Hepatocyte (in vitro differentiated cells): ENCODE results near the gene MACROD2. TPM values are rescaled to one million over a fixed set of nuclear protein-coding genes. Genes with fewer than 3 reads are reported as not detected.
A peak's percentile ranks its signal among the peaks of the same experiment; 100 is the strongest.

Experiments
- DNase-seq: peaks from one replicate; pipeline ENCODE4 v3.0.0-alpha.2; 2016; ENCODE audit warnings: low spot score
- H2AFZ ChIP-seq: fragments of 200-600 bp; sonication (generic); 2 replicates; pipeline ENCODE4 v1.6.0; 2016; ENCODE audit warnings: antibody characterized with exemption, mild to moderate bottlenecking
- H3K27ac ChIP-seq: fragments of 200-600 bp; sonication (generic); 2 replicates; pipeline ENCODE4 v1.5.1; 2016; ENCODE audit warnings: mild to moderate bottlenecking
- H3K27me3 ChIP-seq: fragments of 200-600 bp; sonication (generic); 2 replicates; pipeline ENCODE4 v1.6.1; 2016
- H3K36me3 ChIP-seq: fragments of 200-600 bp; sonication (generic); replicated peaks from 2 replicates; pipeline ENCODE4 v1.5.1; 2016; ENCODE audit warnings: low read depth; ENCODE audit not compliant: insufficient read depth
- H3K4me1 ChIP-seq: fragments of 200-600 bp; sonication (generic); 2 replicates; pipeline ENCODE4 v1.5.1; 2016; ENCODE audit warnings: mild to moderate bottlenecking, moderate library complexity; ENCODE audit not compliant: insufficient read depth
- H3K4me2 ChIP-seq: fragments of 200-600 bp; sonication (generic); 2 replicates; pipeline ENCODE4 v1.6.0; 2016
- H3K4me3 ChIP-seq: fragments of 200-600 bp; sonication (generic); 2 replicates; pipeline ENCODE4 v1.5.1; 2016; ENCODE audit warnings: mild to moderate bottlenecking
- H3K79me2 ChIP-seq: fragments of 200-600 bp; sonication (generic); 2 replicates; pipeline ENCODE4 v1.6.0; 2017; ENCODE audit warnings: mild to moderate bottlenecking
- H3K9me2 ChIP-seq: fragments of 200-600 bp; sonication (generic); replicated peaks from 2 replicates; pipeline ENCODE4 v1.6.0; 2017; ENCODE audit warnings: mild to moderate bottlenecking; ENCODE audit not compliant: insufficient read depth
- H3K9me3 ChIP-seq: fragments of 200-600 bp; sonication (generic); 2 replicates; pipeline ENCODE4 v1.5.1; 2016; ENCODE audit warnings: low read depth, mild to moderate bottlenecking
- H4K20me1 ChIP-seq: fragments of 200-600 bp; sonication (generic); 2 replicates; pipeline ENCODE4 v1.6.0; 2016; ENCODE audit warnings: mild to moderate bottlenecking; ENCODE audit not compliant: insufficient read depth, poor library complexity, severe bottlenecking
- EZH2 ChIP-seq: fragments of 200-600 bp; sonication (generic); IDR thresholded peaks from 2 replicates; pipeline ENCODE4 v1.6.1; 2016; ENCODE audit warnings: antibody characterized with exemption, mild to moderate bottlenecking, borderline replicate concordance
- EZH2phosphoT487 ChIP-seq: fragments of 200-600 bp; sonication (generic); IDR thresholded peaks from one replicate; pipeline ENCODE4 v1.6.1; 2018; ENCODE audit warnings: antibody characterized with exemption, mild to moderate bottlenecking, low read depth, moderate library complexity; ENCODE audit not compliant: unreplicated experiment, severe bottlenecking
- WGBS: methylation state at CpG from one replicate; pipeline ENCODE4 v1.1.6; 2016; ENCODE audit warnings: low lambda C conversion rate; ENCODE audit errors: missing lambda C conversion rate; 5-methylcytosine and 5-hydroxymethylcytosine counted together
- polyA plus RNA-seq: library from polyadenylated mRNA; unstranded; fragments of >200 nt; fragmentation: Nextera tagmentation; extraction: Ambion mirVana; gene quantifications from 2 replicates; pipeline ENCODE4 v1.2.1, GENCODE V29; 2016
- total RNA-seq: library from RNA; depleted of rRNA; stranded (reverse); fragments of >200 nt; gene quantifications from 2 replicates; pipeline ENCODE4 v1.2.3, GENCODE V29; 2014
- TF ChIP-seq, protein P1 (sequence below): fragments of 200-600 bp; sonication (generic); IDR thresholded peaks from 2 replicates; pipeline ENCODE4 v1.5.1; 2016; ENCODE audit warnings: antibody characterized with exemption, mild to moderate bottlenecking; ENCODE audit not compliant: poor library complexity

The MACROD2 gene
- total and polyA plus RNA-seq, 2 experiments from 2014 or later, result 2.4 to 3.1 TPM

- no peaks in the 10 kb centered on the region for H3K27me3 ChIP-seq
- H3K9me2 ChIP-seq, result no peaks in the 10 kb centered on the region
- H3K4me1 ChIP-seq, result no peaks in the 10 kb centered on the region
- H2AFZ ChIP-seq, result no peak overlapping the region
- no peaks in the 10 kb centered on the region for H3K79me2 ChIP-seq
- TF ChIP-seq EZH2, result no peak
- no peak for TF ChIP-seq EZH2phosphoT487
- TF ChIP-seq, protein P1, sequence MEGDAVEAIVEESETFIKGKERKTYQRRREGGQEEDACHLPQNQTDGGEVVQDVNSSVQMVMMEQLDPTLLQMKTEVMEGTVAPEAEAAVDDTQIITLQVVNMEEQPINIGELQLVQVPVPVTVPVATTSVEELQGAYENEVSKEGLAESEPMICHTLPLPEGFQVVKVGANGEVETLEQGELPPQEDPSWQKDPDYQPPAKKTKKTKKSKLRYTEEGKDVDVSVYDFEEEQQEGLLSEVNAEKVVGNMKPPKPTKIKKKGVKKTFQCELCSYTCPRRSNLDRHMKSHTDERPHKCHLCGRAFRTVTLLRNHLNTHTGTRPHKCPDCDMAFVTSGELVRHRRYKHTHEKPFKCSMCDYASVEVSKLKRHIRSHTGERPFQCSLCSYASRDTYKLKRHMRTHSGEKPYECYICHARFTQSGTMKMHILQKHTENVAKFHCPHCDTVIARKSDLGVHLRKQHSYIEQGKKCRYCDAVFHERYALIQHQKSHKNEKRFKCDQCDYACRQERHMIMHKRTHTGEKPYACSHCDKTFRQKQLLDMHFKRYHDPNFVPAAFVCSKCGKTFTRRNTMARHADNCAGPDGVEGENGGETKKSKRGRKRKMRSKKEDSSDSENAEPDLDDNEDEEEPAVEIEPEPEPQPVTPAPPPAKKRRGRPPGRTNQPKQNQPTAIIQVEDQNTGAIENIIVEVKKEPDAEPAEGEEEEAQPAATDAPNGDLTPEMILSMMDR, result no peak
- 88% methylated on average over 3 of the region's 3 CpGs for WGBS
- no peak overlapping the region for H3K27ac ChIP-seq
- H4K20me1 ChIP-seq, result no peaks in the 10 kb centered on the region
- no peaks in the 10 kb centered on the region for H3K36me3 ChIP-seq
- H3K9me3 ChIP-seq, result no peaks in the 10 kb centered on the region
- H3K4me2 ChIP-seq, result no peak overlapping the region
- H3K4me3 ChIP-seq, result no peak overlapping the region
- no peak for DNase-seq
Observed at GRCh38 chr20:14065774-14066173, 70.5 kb downstream of the MACROD2 start.

- Histone ChIP-seq H3K79me2 (no peaks in the 10 kb centered on the region), H3K27me3 (no peaks in the 10 kb centered on the region), H3K4me2 (no peak overlapping the region), H3K27ac (no peak overlapping the region), H4K20me1 (no peaks in the 10 kb centered on the region), H3K36me3 (no peaks in the 10 kb centered on the region), H3K9me2 (no peaks in the 10 kb centered on the region), H3K4me3 (no peak overlapping the region), H2AFZ (no peak overlapping the region), H3K9me3 (no peaks in the 10 kb centered on the region), H3K4me1 (no peaks in the 10 kb centered on the region)
- no peak for DNase-seq
- TF ChIP-seq EZH2phosphoT487 (no peak), EZH2 (no peak)
- TF ChIP-seq, protein P1, result no peak
Observed at GRCh38 chr20:14067603-14068002, 72.3 kb downstream of the MACROD2 start.

GRCh38 chr20:14069796-14070195 lies 74.5 kb downstream of the MACROD2 start:
- no peak overlapping the region for H3K4me2 ChIP-seq
- no peak overlapping the region for H2AFZ ChIP-seq
- H3K27ac ChIP-seq, result no peak overlapping the region
- no peaks in the 10 kb centered on the region for H3K4me1 ChIP-seq
- no peaks in the 10 kb centered on the region for H3K36me3 ChIP-seq
- no peaks in the 10 kb centered on the region for H3K27me3 ChIP-seq
- no peaks in the 10 kb centered on the region for H3K79me2 ChIP-seq
- no peaks in the 10 kb centered on the region for H4K20me1 ChIP-seq
- no peaks in the 10 kb centered on the region for H3K9me3 ChIP-seq
- WGBS, result 87% methylated on average over 5 of the region's 5 CpGs
- TF ChIP-seq EZH2, result no peak
- TF ChIP-seq EZH2phosphoT487, result no peak
- TF ChIP-seq, protein P1, result no peak
- no peak for DNase-seq
- H3K4me3 ChIP-seq, result no peak overlapping the region
- no peaks in the 10 kb centered on the region for H3K9me2 ChIP-seq

DNA sequence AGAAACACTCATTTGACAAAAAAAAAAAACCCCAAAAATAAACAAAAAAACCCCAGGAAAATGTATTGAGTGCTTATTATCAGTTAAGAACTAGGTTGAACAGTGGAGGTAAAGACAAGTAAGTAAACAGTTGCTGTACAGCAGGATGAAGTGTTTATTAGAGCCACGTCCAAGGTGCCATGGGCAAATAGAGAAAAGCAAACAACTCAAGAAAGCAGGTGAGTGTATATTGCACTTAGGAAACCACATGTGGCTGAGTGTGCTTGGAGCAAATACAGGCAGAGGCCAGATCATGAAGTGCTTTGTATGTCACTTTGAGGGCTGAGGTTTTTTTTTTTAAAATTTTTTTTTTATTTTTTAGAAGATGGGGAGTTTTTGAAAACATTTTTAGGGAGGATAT lies 98.3 kb downstream of the MACROD2 start:
- Histone ChIP-seq H4K20me1 (no peaks in the 10 kb centered on the region), H3K9me3 (no peaks in the 10 kb centered on the region), H3K4me1 (peaks cover 6% of the 10 kb centered on the region), H3K4me3 (no peak overlapping the region), H3K9me2 (no peaks in the 10 kb centered on the region), H3K27me3 (no peaks in the 10 kb centered on the region), H3K79me2 (no peaks in the 10 kb centered on the region), H3K36me3 (no peaks in the 10 kb centered on the region), H2AFZ (no peak overlapping the region), H3K27ac (peak overlapping the region; percentile 20), H3K4me2 (peak overlapping the region; percentile 11)
- peak; percentile 55 for DNase-seq
- no peak for TF ChIP-seq EZH2phosphoT487
- TF ChIP-seq EZH2, result no peak
- WGBS, result 15% methylated on average over 1 of the region's 1 CpG
